ENCODE data around the gene ACOX3.

DNA sequence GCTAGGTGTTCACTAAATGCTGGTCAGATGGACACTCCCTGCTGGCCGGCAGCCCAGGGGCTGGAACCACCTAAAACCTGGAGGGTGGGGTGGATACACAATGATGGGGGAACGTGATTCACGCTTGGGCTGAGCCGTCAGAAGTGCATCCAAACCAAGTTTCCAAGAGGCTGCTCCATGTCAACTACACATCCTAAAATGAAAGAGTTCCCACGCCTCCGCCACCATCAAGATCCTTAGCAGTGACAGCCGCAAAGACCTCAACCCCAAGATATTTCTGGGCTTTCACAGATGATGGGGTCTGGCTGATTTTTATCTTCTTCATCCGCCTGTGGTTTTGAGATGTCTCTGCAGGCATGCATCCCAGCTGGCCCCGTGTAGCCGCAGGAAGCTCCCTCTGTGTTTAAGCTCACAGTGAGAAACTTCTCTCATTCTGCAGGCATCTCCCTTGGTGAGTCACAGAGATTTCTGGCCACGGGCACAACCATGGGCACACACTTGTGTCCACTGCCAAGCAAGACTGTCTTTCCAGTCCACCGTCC is 86.5 kb downstream of the ACOX3 start:
- TF ChIP-seq POLR2A (IDR thresholded peaks at IDR 0.05; ENCODE audit: low read length) (no peak), GATA1 (IDR thresholded peaks at IDR 0.05; ENCODE audit: low read depth, low read length) (no peak)

All from erythroblast (primary cell).